H1 (cell line): Measurements from ENCODE around the gene CHST11.

ENCODE experiments used
- POLR2A ChIP-seq, 2 experiments: IDR thresholded peaks; 1 replicate in 1 of 2; 2 replicates in 1 of 2; pipeline ENCODE4 v1.6.1; 2011; ENCODE audit warnings: low read depth in 2 of 2, low read length in 2 of 2, mild to moderate bottlenecking in 2 of 2; ENCODE audit errors: control extremely low read depth in 1 of 2
- RAD21 ChIP-seq, 2 experiments: IDR thresholded peaks in 1 of 2; conservative IDR thresholded peaks in 1 of 2; 2 replicates each; pipeline ENCODE4 v1.6.1; 2011; ENCODE audit warnings: low read depth in 2 of 2, low read length in 2 of 2, improper control_type of control experiment in 1 of 2, inconsistent platforms in 1 of 2, mild to moderate bottlenecking in 1 of 2, moderate library complexity in 1 of 2
- SP2 ChIP-seq: IDR thresholded peaks from 2 replicates; pipeline ENCODE4 v1.6.1; 2012; ENCODE audit warnings: mild to moderate bottlenecking, low read length, inconsistent platforms
- TBP ChIP-seq: IDR thresholded peaks from 2 replicates; pipeline ENCODE4 v1.6.1; 2011; ENCODE audit warnings: low read depth, low read length, improper control_type of control experiment

GRCh38 chr12:104656921-104657320 is 200.2 kb downstream of the CHST11 start:
- no peak for TF ChIP-seq POLR2A (IDR thresholded peaks at IDR 0.05; ENCODE audit: control extremely low read depth in 1 of 2, low read depth in 2 of 2, low read length in 2 of 2)
- TF ChIP-seq TBP: no peak
- TF ChIP-seq SP2: no peak
- no peak for TF ChIP-seq RAD21 (IDR thresholded peaks at IDR 0.05 in 1 of 2, conservative IDR thresholded peaks at IDR 0.05 in 1 of 2; ENCODE audit: low read depth in 2 of 2, low read length in 2 of 2)
